Progenitor cell of endocrine pancreas (in vitro differentiated cells): ENCODE results near the gene WDR48. TPM values are rescaled to one million over a fixed set of nuclear protein-coding genes. Genes with fewer than 3 reads are reported as not detected.

ENCODE experiments used
- DNase-seq: peaks from one replicate; pipeline ENCODE4 v3.0.0; 2021; ENCODE audit warnings: low spot score; ENCODE audit not compliant: unreplicated experiment
- H3K27ac Mint-ChIP-seq: 2 replicates; pipeline ENCODE4 v1.8.0; 2021; ENCODE audit warnings: mild to moderate bottlenecking, moderate library complexity, mixed read lengths
- H3K27me3 Mint-ChIP-seq: 2 replicates; pipeline ENCODE4 v1.8.0; 2021; ENCODE audit warnings: mixed read lengths
- H3K36me3 Mint-ChIP-seq: 2 replicates; pipeline ENCODE4 v1.8.0; 2022; ENCODE audit warnings: mixed read lengths; ENCODE audit not compliant: insufficient read depth
- H3K4me1 Mint-ChIP-seq: 2 replicates; pipeline ENCODE4 v1.8.0; 2021; ENCODE audit warnings: low read depth, mixed read lengths
- H3K4me3 Mint-ChIP-seq: 2 replicates; pipeline ENCODE4 v1.8.0; 2021; ENCODE audit warnings: low read depth, mild to moderate bottlenecking, moderate library complexity, mixed read lengths
- H3K9me3 Mint-ChIP-seq: 2 replicates; pipeline ENCODE4 v1.8.0; 2021; ENCODE audit warnings: low read depth, mixed read lengths
- total RNA-seq: library from RNA; stranded (reverse); gene quantifications from 2 replicates; pipeline ENCODE4 v1.2.1, GENCODE V29; 2021
- TF ChIP-seq, protein P1 (sequence below): fragments of 200-600 bp; sonication (generic); IDR thresholded peaks from one replicate; pipeline ENCODE4 v1.5.0; 2021; ENCODE audit warnings: antibody characterized with exemption, mild to moderate bottlenecking; ENCODE audit not compliant: unreplicated experiment

WDR48 gene
- total RNA-seq, 1 donor from 2014 or later: 78.3 TPM

DNA sequence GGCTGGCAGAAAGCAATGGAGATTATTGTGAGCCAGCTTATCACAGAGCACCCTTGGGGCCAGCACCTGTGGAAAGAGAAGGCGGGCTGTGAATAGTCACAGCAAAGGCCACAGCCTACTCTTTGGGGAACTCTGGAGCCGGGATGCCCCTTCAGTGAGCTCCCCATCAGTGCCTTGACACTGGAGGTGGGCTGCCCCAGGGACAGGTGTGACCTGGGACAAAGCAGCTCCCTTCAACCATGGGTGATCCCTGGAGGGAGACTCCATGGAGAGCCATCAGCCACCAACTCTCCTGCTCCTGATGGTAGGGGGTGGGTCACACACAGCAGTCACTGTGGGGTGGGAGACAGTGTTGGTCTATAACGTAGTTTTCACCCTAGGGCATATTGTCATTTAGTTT, 61.5 kb downstream of the WDR48 start:
- no peak overlapping the region for H3K27ac Mint-ChIP-seq
- DNase-seq: no peak
- H3K4me1 Mint-ChIP-seq: no peaks in the 10 kb centered on the region
- TF ChIP-seq, protein P1, sequence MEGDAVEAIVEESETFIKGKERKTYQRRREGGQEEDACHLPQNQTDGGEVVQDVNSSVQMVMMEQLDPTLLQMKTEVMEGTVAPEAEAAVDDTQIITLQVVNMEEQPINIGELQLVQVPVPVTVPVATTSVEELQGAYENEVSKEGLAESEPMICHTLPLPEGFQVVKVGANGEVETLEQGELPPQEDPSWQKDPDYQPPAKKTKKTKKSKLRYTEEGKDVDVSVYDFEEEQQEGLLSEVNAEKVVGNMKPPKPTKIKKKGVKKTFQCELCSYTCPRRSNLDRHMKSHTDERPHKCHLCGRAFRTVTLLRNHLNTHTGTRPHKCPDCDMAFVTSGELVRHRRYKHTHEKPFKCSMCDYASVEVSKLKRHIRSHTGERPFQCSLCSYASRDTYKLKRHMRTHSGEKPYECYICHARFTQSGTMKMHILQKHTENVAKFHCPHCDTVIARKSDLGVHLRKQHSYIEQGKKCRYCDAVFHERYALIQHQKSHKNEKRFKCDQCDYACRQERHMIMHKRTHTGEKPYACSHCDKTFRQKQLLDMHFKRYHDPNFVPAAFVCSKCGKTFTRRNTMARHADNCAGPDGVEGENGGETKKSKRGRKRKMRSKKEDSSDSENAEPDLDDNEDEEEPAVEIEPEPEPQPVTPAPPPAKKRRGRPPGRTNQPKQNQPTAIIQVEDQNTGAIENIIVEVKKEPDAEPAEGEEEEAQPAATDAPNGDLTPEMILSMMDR: no peak
- H3K27me3 Mint-ChIP-seq: no peaks in the 10 kb centered on the region
- no peak overlapping the region for H3K4me3 Mint-ChIP-seq
- no peaks in the 10 kb centered on the region for H3K9me3 Mint-ChIP-seq
- H3K36me3 Mint-ChIP-seq: no peaks in the 10 kb centered on the region

DNA sequence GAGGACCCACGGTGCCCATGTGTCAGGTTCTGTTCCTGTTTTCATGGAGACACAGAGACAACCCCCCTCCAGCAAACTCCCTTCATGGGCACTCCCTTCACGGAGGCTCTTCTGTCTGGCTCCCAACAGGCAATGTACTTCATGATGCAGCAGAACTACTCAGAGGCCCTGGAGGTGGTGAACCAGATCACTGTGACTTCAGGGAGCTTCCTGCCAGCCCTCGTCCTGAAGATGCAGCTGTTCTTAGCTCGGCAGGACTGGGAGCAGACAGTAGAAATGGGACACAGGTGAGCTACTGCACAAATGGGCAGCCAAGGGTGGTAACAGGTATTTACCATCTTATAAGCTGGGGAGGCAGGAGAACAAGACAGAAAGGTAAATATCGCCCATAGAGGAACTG, 62.6 kb downstream of the WDR48 start:
- H3K4me3 Mint-ChIP-seq: no peak overlapping the region
- no peaks in the 10 kb centered on the region for H3K9me3 Mint-ChIP-seq
- no peaks in the 10 kb centered on the region for H3K27me3 Mint-ChIP-seq
- TF ChIP-seq, protein P1: no peak
- no peak overlapping the region for H3K27ac Mint-ChIP-seq
- DNase-seq: no peak
- no peaks in the 10 kb centered on the region for H3K4me1 Mint-ChIP-seq
- no peaks in the 10 kb centered on the region for H3K36me3 Mint-ChIP-seq

DNA sequence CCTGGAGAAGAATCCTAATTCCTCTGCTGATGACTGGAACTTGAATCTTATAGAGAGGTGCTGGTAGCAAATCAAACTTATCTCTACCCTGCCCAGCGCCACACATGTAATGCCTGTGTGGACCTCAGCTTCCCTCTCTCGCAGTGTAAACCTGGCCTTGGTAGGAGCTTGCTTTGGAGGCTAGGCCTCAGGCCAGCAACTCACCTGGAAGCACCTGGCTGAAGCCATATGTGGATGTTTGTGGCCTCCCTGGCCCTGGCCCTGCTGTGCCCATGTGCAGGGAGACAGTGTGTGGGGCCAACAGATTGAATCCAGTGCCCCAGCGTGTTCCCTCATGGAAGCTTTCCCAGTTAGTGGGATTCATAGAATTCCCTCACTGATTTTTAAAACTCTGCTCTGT, 64.1 kb downstream of the WDR48 start:
- Mint-ChIP-seq H3K9me3 (no peaks in the 10 kb centered on the region), H3K4me3 (no peak overlapping the region), H3K4me1 (no peaks in the 10 kb centered on the region), H3K36me3 (no peaks in the 10 kb centered on the region), H3K27me3 (no peaks in the 10 kb centered on the region), H3K27ac (no peak overlapping the region)
- no peak for DNase-seq
- TF ChIP-seq, protein P1: no peak

DNA sequence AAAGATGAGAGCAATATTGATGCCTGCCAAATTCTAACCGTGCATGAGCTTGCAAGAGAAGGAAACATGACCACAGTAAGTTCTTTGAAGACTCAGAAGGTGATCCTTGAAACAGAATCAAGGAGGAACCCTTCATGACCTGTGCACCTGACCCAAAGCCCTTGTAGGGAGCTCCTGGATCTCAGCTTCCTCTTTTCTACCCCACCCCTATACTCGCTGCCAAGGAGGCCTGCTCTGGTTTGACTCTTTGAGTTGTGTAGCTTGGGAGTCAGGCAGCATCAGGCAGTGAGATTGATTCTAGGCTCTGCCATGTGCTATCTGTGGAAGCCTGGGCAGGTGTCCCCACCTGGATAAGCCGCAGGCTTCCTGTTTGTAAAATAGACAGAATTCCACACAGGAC, 66.3 kb downstream of the WDR48 start:
- no peaks in the 10 kb centered on the region for H3K9me3 Mint-ChIP-seq
- H3K36me3 Mint-ChIP-seq: peaks cover 1% of the 10 kb centered on the region
- TF ChIP-seq, protein P1: no peak
- no peaks in the 10 kb centered on the region for H3K4me1 Mint-ChIP-seq
- no peak overlapping the region for H3K27ac Mint-ChIP-seq
- no peak overlapping the region for H3K4me3 Mint-ChIP-seq
- H3K27me3 Mint-ChIP-seq: no peaks in the 10 kb centered on the region
- DNase-seq: no peak

DNA sequence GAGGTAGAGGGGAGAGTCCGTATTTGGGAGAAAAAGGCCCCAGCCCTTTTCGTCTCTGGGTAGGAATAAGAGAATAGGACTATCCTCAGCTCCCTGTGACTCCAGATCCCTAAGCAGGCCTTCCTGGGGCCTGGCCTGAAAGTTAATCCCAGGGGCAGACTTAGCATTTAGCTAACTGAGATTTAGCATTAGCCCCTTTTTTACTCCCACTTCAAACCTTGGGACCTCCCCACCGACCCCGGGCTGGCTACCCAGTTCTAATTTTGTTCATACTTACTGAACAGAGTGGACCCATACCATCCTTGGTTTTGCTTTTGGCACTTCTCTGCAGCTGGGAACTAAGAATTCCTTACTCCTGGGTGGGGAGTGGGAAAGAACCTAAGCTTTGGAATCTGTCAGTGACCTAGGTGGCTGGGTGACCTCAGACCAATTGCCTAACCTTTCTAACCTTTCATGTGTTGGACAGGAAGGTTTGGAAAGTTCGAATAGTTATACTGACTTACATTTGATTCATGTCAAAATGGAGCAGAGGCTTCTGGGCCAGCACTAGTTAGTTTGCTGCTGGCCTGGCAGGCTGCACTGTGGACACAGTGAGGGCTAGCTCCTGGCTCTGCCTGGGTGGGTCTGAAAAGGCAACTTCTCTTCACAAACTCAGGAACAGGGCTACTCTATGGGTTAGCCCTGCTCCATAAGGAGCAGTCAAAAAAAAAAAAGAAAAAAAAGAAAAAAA, 67.3 kb downstream of the WDR48 start:
- Mint-ChIP-seq H3K27ac (no peak overlapping the region), H3K9me3 (no peaks in the 10 kb centered on the region), H3K27me3 (no peaks in the 10 kb centered on the region), H3K4me1 (no peaks in the 10 kb centered on the region), H3K36me3 (peaks cover 1% of the 10 kb centered on the region), H3K4me3 (no peak overlapping the region)
- TF ChIP-seq, protein P1: no peak
- no peak for DNase-seq
